ENCODE measurements around the gene APBB1IP.

DNA sequence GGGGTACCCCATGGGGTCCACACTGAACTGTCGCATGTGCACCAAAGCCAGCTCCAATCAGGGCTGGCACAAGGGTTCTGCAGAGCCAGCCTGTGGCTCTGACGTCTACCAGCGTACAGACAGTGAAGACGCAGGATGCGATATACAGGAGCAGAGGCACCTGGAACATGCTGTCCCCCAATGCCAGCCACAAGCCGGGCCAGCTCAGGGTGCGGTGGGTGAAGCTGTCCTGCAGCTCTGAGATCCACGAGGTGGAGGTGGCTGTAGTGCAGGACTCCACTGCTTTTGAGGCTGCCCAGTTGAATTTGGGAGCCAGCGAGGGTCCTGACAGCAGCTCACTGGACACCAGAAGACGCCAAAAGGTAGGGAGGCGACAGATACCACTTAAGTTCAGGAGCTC is 148.1 kb downstream of the APBB1IP start:
- TF ChIP-seq MAFK (IDR thresholded peaks at IDR 0.05; ENCODE audit: partially characterized antibody) (no peak), POLR2A (IDR thresholded peaks at IDR 0.05; ENCODE audit: low read length) (no peak), RAD21 (conservative IDR thresholded peaks at IDR 0.05 in 1 of 2, IDR thresholded peaks at IDR 0.05 in 1 of 2) (no peak), RFX5 (IDR thresholded peaks at IDR 0.05) (no peak), KDM1A (IDR thresholded peaks at IDR 0.05; ENCODE audit: low read depth) (no peak), SREBF2 (IDR thresholded peaks at IDR 0.05) (no peak), MAZ (IDR thresholded peaks at IDR 0.05; ENCODE audit: borderline replicate concordance, low read depth, low read length) (no peak)
- TF ChIP-seq, protein P1, sequence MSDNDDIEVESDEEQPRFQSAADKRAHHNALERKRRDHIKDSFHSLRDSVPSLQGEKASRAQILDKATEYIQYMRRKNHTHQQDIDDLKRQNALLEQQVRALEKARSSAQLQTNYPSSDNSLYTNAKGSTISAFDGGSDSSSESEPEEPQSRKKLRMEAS (IDR thresholded peaks at IDR 0.05): no peak
- TF ChIP-seq, protein P2, sequence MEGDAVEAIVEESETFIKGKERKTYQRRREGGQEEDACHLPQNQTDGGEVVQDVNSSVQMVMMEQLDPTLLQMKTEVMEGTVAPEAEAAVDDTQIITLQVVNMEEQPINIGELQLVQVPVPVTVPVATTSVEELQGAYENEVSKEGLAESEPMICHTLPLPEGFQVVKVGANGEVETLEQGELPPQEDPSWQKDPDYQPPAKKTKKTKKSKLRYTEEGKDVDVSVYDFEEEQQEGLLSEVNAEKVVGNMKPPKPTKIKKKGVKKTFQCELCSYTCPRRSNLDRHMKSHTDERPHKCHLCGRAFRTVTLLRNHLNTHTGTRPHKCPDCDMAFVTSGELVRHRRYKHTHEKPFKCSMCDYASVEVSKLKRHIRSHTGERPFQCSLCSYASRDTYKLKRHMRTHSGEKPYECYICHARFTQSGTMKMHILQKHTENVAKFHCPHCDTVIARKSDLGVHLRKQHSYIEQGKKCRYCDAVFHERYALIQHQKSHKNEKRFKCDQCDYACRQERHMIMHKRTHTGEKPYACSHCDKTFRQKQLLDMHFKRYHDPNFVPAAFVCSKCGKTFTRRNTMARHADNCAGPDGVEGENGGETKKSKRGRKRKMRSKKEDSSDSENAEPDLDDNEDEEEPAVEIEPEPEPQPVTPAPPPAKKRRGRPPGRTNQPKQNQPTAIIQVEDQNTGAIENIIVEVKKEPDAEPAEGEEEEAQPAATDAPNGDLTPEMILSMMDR (IDR thresholded peaks at IDR 0.05): no peak
- TF ChIP-seq, protein P3, sequence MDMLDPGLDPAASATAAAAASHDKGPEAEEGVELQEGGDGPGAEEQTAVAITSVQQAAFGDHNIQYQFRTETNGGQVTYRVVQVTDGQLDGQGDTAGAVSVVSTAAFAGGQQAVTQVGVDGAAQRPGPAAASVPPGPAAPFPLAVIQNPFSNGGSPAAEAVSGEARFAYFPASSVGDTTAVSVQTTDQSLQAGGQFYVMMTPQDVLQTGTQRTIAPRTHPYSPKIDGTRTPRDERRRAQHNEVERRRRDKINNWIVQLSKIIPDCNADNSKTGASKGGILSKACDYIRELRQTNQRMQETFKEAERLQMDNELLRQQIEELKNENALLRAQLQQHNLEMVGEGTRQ (IDR thresholded peaks at IDR 0.05): no peak
- TF ChIP-seq, protein P4, sequence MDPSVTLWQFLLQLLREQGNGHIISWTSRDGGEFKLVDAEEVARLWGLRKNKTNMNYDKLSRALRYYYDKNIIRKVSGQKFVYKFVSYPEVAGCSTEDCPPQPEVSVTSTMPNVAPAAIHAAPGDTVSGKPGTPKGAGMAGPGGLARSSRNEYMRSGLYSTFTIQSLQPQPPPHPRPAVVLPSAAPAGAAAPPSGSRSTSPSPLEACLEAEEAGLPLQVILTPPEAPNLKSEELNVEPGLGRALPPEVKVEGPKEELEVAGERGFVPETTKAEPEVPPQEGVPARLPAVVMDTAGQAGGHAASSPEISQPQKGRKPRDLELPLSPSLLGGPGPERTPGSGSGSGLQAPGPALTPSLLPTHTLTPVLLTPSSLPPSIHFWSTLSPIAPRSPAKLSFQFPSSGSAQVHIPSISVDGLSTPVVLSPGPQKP (IDR thresholded peaks at IDR 0.05; ENCODE audit: low read depth, low read length): no peak
- TF ChIP-seq, protein P5, sequence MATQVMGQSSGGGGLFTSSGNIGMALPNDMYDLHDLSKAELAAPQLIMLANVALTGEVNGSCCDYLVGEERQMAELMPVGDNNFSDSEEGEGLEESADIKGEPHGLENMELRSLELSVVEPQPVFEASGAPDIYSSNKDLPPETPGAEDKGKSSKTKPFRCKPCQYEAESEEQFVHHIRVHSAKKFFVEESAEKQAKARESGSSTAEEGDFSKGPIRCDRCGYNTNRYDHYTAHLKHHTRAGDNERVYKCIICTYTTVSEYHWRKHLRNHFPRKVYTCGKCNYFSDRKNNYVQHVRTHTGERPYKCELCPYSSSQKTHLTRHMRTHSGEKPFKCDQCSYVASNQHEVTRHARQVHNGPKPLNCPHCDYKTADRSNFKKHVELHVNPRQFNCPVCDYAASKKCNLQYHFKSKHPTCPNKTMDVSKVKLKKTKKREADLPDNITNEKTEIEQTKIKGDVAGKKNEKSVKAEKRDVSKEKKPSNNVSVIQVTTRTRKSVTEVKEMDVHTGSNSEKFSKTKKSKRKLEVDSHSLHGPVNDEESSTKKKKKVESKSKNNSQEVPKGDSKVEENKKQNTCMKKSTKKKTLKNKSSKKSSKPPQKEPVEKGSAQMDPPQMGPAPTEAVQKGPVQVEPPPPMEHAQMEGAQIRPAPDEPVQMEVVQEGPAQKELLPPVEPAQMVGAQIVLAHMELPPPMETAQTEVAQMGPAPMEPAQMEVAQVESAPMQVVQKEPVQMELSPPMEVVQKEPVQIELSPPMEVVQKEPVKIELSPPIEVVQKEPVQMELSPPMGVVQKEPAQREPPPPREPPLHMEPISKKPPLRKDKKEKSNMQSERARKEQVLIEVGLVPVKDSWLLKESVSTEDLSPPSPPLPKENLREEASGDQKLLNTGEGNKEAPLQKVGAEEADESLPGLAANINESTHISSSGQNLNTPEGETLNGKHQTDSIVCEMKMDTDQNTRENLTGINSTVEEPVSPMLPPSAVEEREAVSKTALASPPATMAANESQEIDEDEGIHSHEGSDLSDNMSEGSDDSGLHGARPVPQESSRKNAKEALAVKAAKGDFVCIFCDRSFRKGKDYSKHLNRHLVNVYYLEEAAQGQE (IDR thresholded peaks at IDR 0.05): no peak

Measured in A549 (cell line).